Hepatocyte (in vitro differentiated cells): Measurements from ENCODE around the gene PHEX.

Source experiments
- EZH2 ChIP-seq: fragments of 200-600 bp; sonication (generic); IDR thresholded peaks from 2 replicates; pipeline ENCODE4 v1.6.1; 2016; ENCODE audit warnings: antibody characterized with exemption, mild to moderate bottlenecking, borderline replicate concordance
- EZH2phosphoT487 ChIP-seq: fragments of 200-600 bp; sonication (generic); IDR thresholded peaks from one replicate; pipeline ENCODE4 v1.6.1; 2018; ENCODE audit warnings: antibody characterized with exemption, mild to moderate bottlenecking, low read depth, moderate library complexity; ENCODE audit not compliant: unreplicated experiment, severe bottlenecking
- TF ChIP-seq, protein P1 (sequence below): fragments of 200-600 bp; sonication (generic); IDR thresholded peaks from 2 replicates; pipeline ENCODE4 v1.5.1; 2016; ENCODE audit warnings: antibody characterized with exemption, mild to moderate bottlenecking; ENCODE audit not compliant: poor library complexity

DNA sequence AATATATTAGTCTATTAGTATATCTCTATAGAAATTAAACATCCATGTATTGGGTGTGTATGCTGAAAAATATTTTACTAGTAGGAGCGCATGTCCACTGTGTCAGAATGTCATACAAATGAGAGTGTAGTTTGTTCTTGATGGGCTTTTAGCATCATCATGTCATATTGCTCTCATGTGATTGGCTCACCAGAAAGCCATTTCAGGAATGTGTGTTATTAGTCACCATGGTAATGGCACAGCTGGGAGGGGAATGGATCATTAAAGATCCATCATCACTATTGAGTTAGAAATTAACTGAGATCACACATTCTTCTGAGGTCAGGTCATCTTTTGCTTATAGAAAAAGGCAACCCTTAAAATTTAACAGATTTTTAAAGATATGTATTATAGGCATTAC lies 77.3 kb downstream of the PHEX start:
- TF ChIP-seq, protein P1, sequence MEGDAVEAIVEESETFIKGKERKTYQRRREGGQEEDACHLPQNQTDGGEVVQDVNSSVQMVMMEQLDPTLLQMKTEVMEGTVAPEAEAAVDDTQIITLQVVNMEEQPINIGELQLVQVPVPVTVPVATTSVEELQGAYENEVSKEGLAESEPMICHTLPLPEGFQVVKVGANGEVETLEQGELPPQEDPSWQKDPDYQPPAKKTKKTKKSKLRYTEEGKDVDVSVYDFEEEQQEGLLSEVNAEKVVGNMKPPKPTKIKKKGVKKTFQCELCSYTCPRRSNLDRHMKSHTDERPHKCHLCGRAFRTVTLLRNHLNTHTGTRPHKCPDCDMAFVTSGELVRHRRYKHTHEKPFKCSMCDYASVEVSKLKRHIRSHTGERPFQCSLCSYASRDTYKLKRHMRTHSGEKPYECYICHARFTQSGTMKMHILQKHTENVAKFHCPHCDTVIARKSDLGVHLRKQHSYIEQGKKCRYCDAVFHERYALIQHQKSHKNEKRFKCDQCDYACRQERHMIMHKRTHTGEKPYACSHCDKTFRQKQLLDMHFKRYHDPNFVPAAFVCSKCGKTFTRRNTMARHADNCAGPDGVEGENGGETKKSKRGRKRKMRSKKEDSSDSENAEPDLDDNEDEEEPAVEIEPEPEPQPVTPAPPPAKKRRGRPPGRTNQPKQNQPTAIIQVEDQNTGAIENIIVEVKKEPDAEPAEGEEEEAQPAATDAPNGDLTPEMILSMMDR, result no peak
- TF ChIP-seq EZH2 (no peak), EZH2phosphoT487 (no peak)
